H9 (cell line): ENCODE measurements around the gene PAFAH1B1. TPM values are rescaled to one million over a fixed set of nuclear protein-coding genes. Genes with fewer than 3 reads are reported as not detected.
"Not testable (repeated sequence)": the region's sequence is repeated elsewhere in the genome, so short reads cannot be mapped to it uniquely, and the experiment has no call there.

Source experiments
- DNase-seq: peaks from one replicate; pipeline ENCODE4 v3.0.0-alpha.2; 2017
- H2AFZ ChIP-seq: one replicate; pipeline ENCODE4 v1.6.1; 2013; ENCODE audit warnings: mild to moderate bottlenecking, low read length, control low read depth, moderate library complexity
- H2AK5ac ChIP-seq: 2 replicates; pipeline ENCODE4 v1.6.1; 2013; ENCODE audit warnings: low read length, control low read depth, mixed read lengths; ENCODE audit not compliant: insufficient read length
- H2BK120ac ChIP-seq: one replicate; pipeline ENCODE4 v1.6.1; 2013; ENCODE audit warnings: low read depth, mild to moderate bottlenecking, low read length, control low read depth, inconsistent platforms; ENCODE audit not compliant: poor library complexity, severe bottlenecking
- H2BK12ac ChIP-seq: 2 replicates; pipeline ENCODE4 v1.6.1; 2013; ENCODE audit warnings: low read length, control low read depth, mixed read lengths, low read depth; ENCODE audit not compliant: insufficient read length
- H2BK15ac ChIP-seq: 2 replicates; pipeline ENCODE4 v1.6.1; 2013; ENCODE audit warnings: low read depth, low read length, control low read depth
- H2BK20ac ChIP-seq: one replicate; pipeline ENCODE4 v1.6.1; 2013; ENCODE audit warnings: low read depth, mild to moderate bottlenecking, low read length, control low read depth, inconsistent platforms; ENCODE audit not compliant: poor library complexity, severe bottlenecking
- H2BK5ac ChIP-seq: 2 replicates; pipeline ENCODE4 v1.6.1; 2013; ENCODE audit warnings: low read length, control low read depth, mixed read lengths; ENCODE audit not compliant: insufficient read length
- H3K14ac ChIP-seq: 2 replicates; pipeline ENCODE4 v1.6.1; 2013; ENCODE audit warnings: low read length, control low read depth; ENCODE audit not compliant: insufficient read depth
- H3K18ac ChIP-seq: 2 replicates; pipeline ENCODE4 v1.6.1; 2013; ENCODE audit warnings: low read depth, mild to moderate bottlenecking, mixed read lengths, low read length, control low read depth; ENCODE audit not compliant: insufficient read length
- H3K23ac ChIP-seq: 2 replicates; pipeline ENCODE4 v1.6.1; 2013; ENCODE audit warnings: low read length, control low read depth, mixed read lengths, low read depth; ENCODE audit not compliant: insufficient read length
- H3K23me2 ChIP-seq: 2 replicates; pipeline ENCODE4 v1.6.1; 2013; ENCODE audit warnings: low read depth, mild to moderate bottlenecking, mixed read lengths, low read length, control low read depth; ENCODE audit not compliant: insufficient read length, poor library complexity, severe bottlenecking
- H3K27ac ChIP-seq: 2 replicates; pipeline ENCODE4 v1.5.1; 2013; ENCODE audit warnings: low read length, control low read depth, mixed read lengths, low read depth; ENCODE audit not compliant: insufficient read length
- H3K27me3 ChIP-seq: 2 replicates; pipeline ENCODE4 v1.6.1; 2013; ENCODE audit warnings: low read length, control low read depth, inconsistent platforms; ENCODE audit not compliant: insufficient read depth
- H3K4ac ChIP-seq: 2 replicates; pipeline ENCODE4 v1.6.1; 2013; ENCODE audit warnings: low read depth, mild to moderate bottlenecking, control low read depth, inconsistent platforms, low read length, moderate library complexity
- H3K4me1 ChIP-seq: 2 replicates; pipeline ENCODE4 v1.6.1; 2013; ENCODE audit warnings: low read length, control low read depth, inconsistent platforms; ENCODE audit not compliant: insufficient read depth
- H3K4me2 ChIP-seq: 2 replicates; pipeline ENCODE4 v1.6.1; 2013; ENCODE audit warnings: low read length, control low read depth, mixed read lengths; ENCODE audit not compliant: insufficient read length, insufficient read depth
- H3K56ac ChIP-seq: 2 replicates; pipeline ENCODE4 v1.6.1; 2013; ENCODE audit warnings: low read depth, mild to moderate bottlenecking, mixed read lengths, low read length, control low read depth; ENCODE audit not compliant: insufficient read length
- H3K79me1 ChIP-seq: 2 replicates; pipeline ENCODE4 v1.6.1; 2013; ENCODE audit warnings: low read depth, mild to moderate bottlenecking, moderate library complexity, low read length, control low read depth, inconsistent platforms; ENCODE audit not compliant: insufficient read depth, poor library complexity, severe bottlenecking
- H3K79me2 ChIP-seq: 2 replicates; pipeline ENCODE4 v1.6.1; 2013; ENCODE audit warnings: low read length, control low read depth, inconsistent platforms; ENCODE audit not compliant: insufficient read depth
- H3K9ac ChIP-seq: 2 replicates; pipeline ENCODE4 v1.6.1; 2013; ENCODE audit warnings: low read length, control low read depth, mixed read lengths; ENCODE audit not compliant: insufficient read length; ENCODE audit errors: extremely low read depth
- H3K9me3 ChIP-seq: one replicate; pipeline ENCODE4 v1.6.1; 2013; ENCODE audit warnings: low read depth, low read length, inconsistent platforms; ENCODE audit not compliant: control insufficient read depth
- H3T11ph ChIP-seq: one replicate; pipeline ENCODE4 v1.6.1; 2013; ENCODE audit warnings: mild to moderate bottlenecking, low read length, control low read depth, inconsistent platforms
- H4K20me1 ChIP-seq: one replicate; pipeline ENCODE4 v1.6.1; 2013; ENCODE audit not compliant: control insufficient read depth, insufficient read length, insufficient read depth
- H4K5ac ChIP-seq: 2 replicates; pipeline ENCODE4 v1.6.1; 2013; ENCODE audit warnings: low read depth, mild to moderate bottlenecking, mixed read lengths, low read length, control low read depth; ENCODE audit not compliant: insufficient read length
- H4K8ac ChIP-seq: replicated peaks from 2 replicates; pipeline ENCODE4 v1.6.1; 2013; ENCODE audit warnings: low read length, control low read depth, mixed read lengths, low read depth; ENCODE audit not compliant: insufficient read length
- H4K91ac ChIP-seq: 2 replicates; pipeline ENCODE4 v1.6.1; 2013; ENCODE audit warnings: low read depth, mild to moderate bottlenecking, moderate library complexity, mixed read lengths, low read length, control low read depth; ENCODE audit not compliant: insufficient read length
- H3K27ac Mint-ChIP-seq, 3 experiments: 2 replicates in 2 of 3; 3 replicates in 1 of 3; pipeline ENCODE4 v1.8.0; 2020 to 2021; ENCODE audit warnings: mixed read lengths in 3 of 3, mild to moderate bottlenecking in 1 of 3, moderate library complexity in 1 of 3
- H3K27me3 Mint-ChIP-seq: 2 replicates; pipeline ENCODE4 v1.8.0; 2021; ENCODE audit warnings: low read depth, mild to moderate bottlenecking, moderate library complexity, mixed read lengths
- H3K36me3 Mint-ChIP-seq, 3 experiments: 2 replicates in 2 of 3; 3 replicates in 1 of 3; pipeline ENCODE4 v1.8.0; 2020 to 2021; ENCODE audit warnings: low read depth in 3 of 3, mixed read lengths in 3 of 3; ENCODE audit not compliant: insufficient read depth in 1 of 3
- H3K4me1 Mint-ChIP-seq, 2 experiments: 2 replicates each; pipeline ENCODE4 v1.8.0; 2020; ENCODE audit warnings: mixed read lengths in 2 of 2
- H3K4me3 Mint-ChIP-seq, 2 experiments: 2 replicates in 1 of 2; 3 replicates in 1 of 2; pipeline ENCODE4 v1.8.0; 2020 to 2021; ENCODE audit warnings: mild to moderate bottlenecking in 2 of 2, mixed read lengths in 2 of 2, moderate library complexity in 1 of 2
- H3K9me3 Mint-ChIP-seq, 2 experiments: 2 replicates in 1 of 2; 3 replicates in 1 of 2; pipeline ENCODE4 v1.8.0; 2020; ENCODE audit warnings: mild to moderate bottlenecking in 2 of 2, mixed read lengths in 2 of 2, moderate library complexity in 1 of 2
- CTCF ChIP-seq: fragments of 200-600 bp; sonication (generic); conservative IDR thresholded peaks from 3 replicates; pipeline ENCODE4 v1.8.0; 2021; ENCODE audit warnings: antibody characterized with exemption, mild to moderate bottlenecking
- WGBS: extraction: QIAGEN DNeasy Blood & Tissue Kit; methylation state at CpG from one replicate; pipeline ENCODE4 v1.1.7; 2013; ENCODE audit warnings: missing lambda C conversion rate, low lambda C conversion rate, mixed read lengths; ENCODE audit not compliant: insufficient read length; ENCODE audit errors: extremely low coverage; 5-methylcytosine and 5-hydroxymethylcytosine counted together
- total RNA-seq: library from RNA; stranded (reverse); gene quantifications from 2 replicates; pipeline ENCODE4 v1.2.1, GENCODE V29; 2021

Gene PAFAH1B1
- total RNA-seq, 1 experiment from 2014 or later = 134 TPM

GRCh38 chr17:2672026-2672425 lies 78.6 kb downstream of the PAFAH1B1 start:
- Histone ChIP-seq H4K8ac (no peak overlapping the region), H4K5ac (no peak overlapping the region), H3K56ac (no peak overlapping the region), H3K4me2 (no peak overlapping the region), H2BK15ac (no peak overlapping the region), H3K9ac (no peak overlapping the region), H3K9me3 (no peaks in the 10 kb centered on the region), H3K4me1 (no peaks in the 10 kb centered on the region), H3K23ac (no peak overlapping the region), H3K27me3 (no peaks in the 10 kb centered on the region), H3T11ph (no peak overlapping the region), H3K23me2 (no peaks in the 10 kb centered on the region), H2BK12ac (no peak overlapping the region), H2BK20ac (no peak overlapping the region), H2BK120ac (no peak overlapping the region), H4K91ac (no peak overlapping the region), H3K14ac (no peak overlapping the region), H2AK5ac (no peak overlapping the region), H3K79me2 (no peaks in the 10 kb centered on the region), H3K4ac (no peak overlapping the region), H3K18ac (no peak overlapping the region), H2AFZ (no peak overlapping the region), H2BK5ac (no peak overlapping the region), H4K20me1 (no peaks in the 10 kb centered on the region), H3K79me1 (no peaks in the 10 kb centered on the region), H3K27ac (no peak overlapping the region)
- H3K4me3 Mint-ChIP-seq = no peak overlapping the region
- H3K27me3 Mint-ChIP-seq = no peaks in the 10 kb centered on the region
- DNase-seq = no peak
- peaks cover 0 to 4% of the 10 kb centered on the region in 2 experiments; a peak in 1 of 5 replicates for H3K9me3 Mint-ChIP-seq
- H3K4me1 Mint-ChIP-seq = no peaks in the 10 kb centered on the region
- TF ChIP-seq CTCF = no peak
- peaks cover 56 to 86% (median 83%) of the 10 kb centered on the region in 3 experiments for H3K36me3 Mint-ChIP-seq
- WGBS = no CpG with 5 or more reads among the region's 5 CpGs
- no peak overlapping the region for H3K27ac Mint-ChIP-seq

GRCh38 chr17:2679247-2679646 lies 85.8 kb downstream of the PAFAH1B1 start:
- not testable (repeated sequence) for H3K23ac ChIP-seq, H2AFZ ChIP-seq, H3K23me2 ChIP-seq, H3K79me1 ChIP-seq, H3K4me2 ChIP-seq, H3K14ac ChIP-seq, H3K4me1 ChIP-seq, H2BK5ac ChIP-seq, H2BK12ac ChIP-seq, H3K9ac ChIP-seq, H3K27me3 Mint-ChIP-seq, H3K9me3 ChIP-seq, H3K9me3 Mint-ChIP-seq, H4K8ac ChIP-seq, H3T11ph ChIP-seq, H4K20me1 ChIP-seq, H3K27me3 ChIP-seq, H2BK15ac ChIP-seq, H3K27ac ChIP-seq, H2BK20ac ChIP-seq, H3K4me3 Mint-ChIP-seq, H3K18ac ChIP-seq, H3K79me2 ChIP-seq, H4K5ac ChIP-seq, H3K27ac Mint-ChIP-seq, H4K91ac ChIP-seq, H3K4ac ChIP-seq, DNase-seq, H2BK120ac ChIP-seq, H3K4me1 Mint-ChIP-seq, H3K56ac ChIP-seq, H2AK5ac ChIP-seq
- WGBS = no CpG with 5 or more reads among the region's 1 CpG
- H3K36me3 Mint-ChIP-seq = peaks cover 31 to 86% (median 75%) of the 10 kb centered on the region in 3 experiments
